HCEC 1CT (cell line): ENCODE results near the gene HNRNPL.
"Not testable (repeated sequence)": the region's sequence is repeated elsewhere in the genome, so short reads cannot be mapped to it uniquely, and the experiment has no call there.

Experiments used
- DNase-seq: peaks from one replicate; pipeline ENCODE4 v3.0.0-alpha.2; 2017

The HNRNPL gene

GRCh38 chr19:38843175-38843758 is 6.5 kb downstream of the HNRNPL start:
- no peak for DNase-seq

GRCh38 chr19:38842439-38843174 is 7.2 kb downstream of the HNRNPL start:
- DNase-seq: no peak

GRCh38 chr19:38841787-38842438 is 7.9 kb downstream of the HNRNPL start:
- no peak for DNase-seq

GRCh38 chr19:38841180-38841766 is 8.5 kb downstream of the HNRNPL start:
- no peak for DNase-seq

- DNase-seq: no peak
Measured at GRCh38 chr19:38840583-38840968, 9.2 kb downstream of the HNRNPL start.

GRCh38 chr19:38839816-38840582 is 9.8 kb downstream of the HNRNPL start:
- DNase-seq: no peak

- DNase-seq: no peak
Measured at GRCh38 chr19:38838986-38839761, 10.6 kb downstream of the HNRNPL start.

GRCh38 chr19:38838208-38838985 is 11.4 kb downstream of the HNRNPL start:
- DNase-seq: no peak

GRCh38 chr19:38837656-38838121 is 12.1 kb downstream of the HNRNPL start:
- no peak for DNase-seq

- no peak for DNase-seq
Measured at GRCh38 chr19:38836983-38837626, 12.7 kb downstream of the HNRNPL start.

GRCh38 chr19:38836159-38836982 is 13.4 kb downstream of the HNRNPL start:
- no peak for DNase-seq

- no peak for DNase-seq
Measured at GRCh38 chr19:38834590-38834989, 15.2 kb downstream of the HNRNPL start.

GRCh38 chr19:38834104-38834490 is 15.7 kb downstream of the HNRNPL start:
- DNase-seq: no peak

GRCh38 chr19:38833092-38833425 is 16.7 kb downstream of the HNRNPL start:
- DNase-seq: no peak

- DNase-seq: peak; percentile 97
Measured at GRCh38 chr19:38831142-38831605, 18.6 kb downstream of the HNRNPL start.

- DNase-seq: peak; percentile 91
Measured at GRCh38 chr19:38830039-38830733, 19.6 kb downstream of the HNRNPL start.

- peak; percentile 68 for DNase-seq
Measured at GRCh38 chr19:38829203-38829602, 20.6 kb downstream of the HNRNPL start.

- no peak for DNase-seq
Measured at GRCh38 chr19:38826856-38827551, 22.8 kb downstream of the HNRNPL start.

- not testable (repeated sequence) for DNase-seq
Measured at GRCh38 chr19:38825936-38826335, 23.9 kb downstream of the HNRNPL start.
